H1 (cell line): ENCODE data around the gene CELF2. TPM values are rescaled to one million over a fixed set of nuclear protein-coding genes. Genes with fewer than 3 reads are reported as not detected.

Experiments used
- CTCF ChIA-PET: fragments of 300-600 bp; sonication (Branson Sonifier 250); formaldehyde crosslinking; loops from one replicate; lab custom pipeline; 2021; ENCODE audit not compliant: partially characterized antibody; lab: Charles Lee
- POLR2A ChIA-PET: fragments of 300-600 bp; sonication (Branson Sonifier 250); formaldehyde crosslinking; loops from one replicate; lab custom pipeline; 2021; ENCODE audit warnings: inconsistent platforms; ENCODE audit not compliant: partially characterized antibody; lab: Charles Lee
- DNase-seq, 2 experiments: peaks; one replicate each; pipeline versions ENCODE4 v3.0.0 to v3.0.0-alpha.2; 2010 to 2022; ENCODE audit warnings: low spot score in 2 of 2, low read depth in 1 of 2, mixed read lengths in 1 of 2
- FAIRE-seq: peaks from 2 replicates; lab custom pipeline; 2011; peaks lifted over from hg19 to GRCh38; lab: Jason Lieb, UNC
- H2AFZ ChIP-seq: 2 replicates; pipeline ENCODE4 v1.8.1; 2012; ENCODE audit warnings: low read length, inconsistent platforms
- H2AK5ac ChIP-seq: 2 replicates; pipeline ENCODE4 v1.6.1; 2013; ENCODE audit warnings: low read depth, low read length
- H2BK120ac ChIP-seq: replicated peaks from 2 replicates; pipeline ENCODE3; 2013; ENCODE audit warnings: low read depth, low read length, inconsistent platforms
- H2BK12ac ChIP-seq: 2 replicates; pipeline ENCODE4 v1.6.1; 2013; ENCODE audit warnings: low read depth, low read length
- H2BK15ac ChIP-seq: 2 replicates; pipeline ENCODE4 v1.6.1; 2013; ENCODE audit warnings: low read length
- H2BK20ac ChIP-seq: 2 replicates; pipeline ENCODE4 v1.6.1; 2013; ENCODE audit warnings: low read length
- H2BK5ac ChIP-seq: 2 replicates; pipeline ENCODE4 v1.6.1; 2013; ENCODE audit warnings: low read depth, low read length
- H3K14ac ChIP-seq: 2 replicates; pipeline ENCODE4 v1.6.1; 2013; ENCODE audit warnings: inconsistent platforms; ENCODE audit not compliant: insufficient read length
- H3K18ac ChIP-seq: 2 replicates; pipeline ENCODE4 v1.6.1; 2013; ENCODE audit warnings: low read length; ENCODE audit errors: extremely low read depth
- H3K23ac ChIP-seq: 2 replicates; pipeline ENCODE4 v1.6.1; 2013; ENCODE audit warnings: inconsistent platforms; ENCODE audit not compliant: insufficient read length
- H3K23me2 ChIP-seq: 2 replicates; pipeline ENCODE4 v1.6.1; 2013; ENCODE audit warnings: low read depth, low read length
- H3K27ac ChIP-seq: 2 replicates; pipeline ENCODE4 v1.6.1; 2011; ENCODE audit warnings: low read depth, low read length, inconsistent platforms
- H3K27me3 ChIP-seq, 4 experiments: replicated peaks in 1 of 4; 1 replicate in 1 of 4; 2 replicates in 3 of 4; pipeline versions ENCODE4 v1.6.1 to v1.8.1; 2011 to 2013; ENCODE audit warnings: low read length in 3 of 4, mild to moderate bottlenecking in 3 of 4, inconsistent platforms in 2 of 4, mixed read lengths in 2 of 4, moderate library complexity in 1 of 4; ENCODE audit not compliant: control insufficient read depth in 3 of 4, insufficient read depth in 3 of 4; ENCODE audit errors: extremely low read depth in 1 of 4
- H3K36me3 ChIP-seq, 4 experiments: 2 replicates each; pipeline versions ENCODE4 v1.6.1 to v1.8.1; 2011 to 2013; ENCODE audit warnings: mild to moderate bottlenecking in 4 of 4, low read length in 3 of 4, moderate library complexity in 2 of 4, control low read depth in 1 of 4, inconsistent platforms in 1 of 4; ENCODE audit not compliant: insufficient read depth in 4 of 4, control insufficient read depth in 2 of 4
- H3K4ac ChIP-seq: replicated peaks from 2 replicates; pipeline ENCODE3; 2013; ENCODE audit warnings: low read length, low read depth, mixed read lengths, inconsistent platforms; ENCODE audit not compliant: insufficient read length
- H3K4me1 ChIP-seq, 4 experiments: replicated peaks in 1 of 4; 1 replicate in 1 of 4; 2 replicates in 3 of 4; pipeline versions ENCODE4 v1.6.1 to v1.8.1; 2011 to 2013; ENCODE audit warnings: low read length in 3 of 4, inconsistent platforms in 2 of 4, mixed read lengths in 1 of 4; ENCODE audit not compliant: insufficient read depth in 4 of 4, control insufficient read depth in 3 of 4
- H3K4me2 ChIP-seq, 2 experiments: 2 replicates each; pipeline versions ENCODE4 v1.6.1 to v1.8.1; 2011 to 2013; ENCODE audit warnings: low read depth in 2 of 2, low read length in 2 of 2, control low read depth in 1 of 2, inconsistent platforms in 1 of 2, mild to moderate bottlenecking in 1 of 2; ENCODE audit not compliant: insufficient read depth in 1 of 2
- H3K4me3 ChIP-seq, 4 experiments: fragments of 200-600, 300-600 bp in 1 of 4; sonication (generic), shearing (Covaris generic), sonication (Bioruptor Twin) in 1 of 4; 2 replicates each; pipeline versions ENCODE4 v1.5.1 to v1.8.1; 2011 to 2016; ENCODE audit warnings: low read length in 4 of 4, low read depth in 3 of 4, control low read depth in 2 of 4, inconsistent platforms in 2 of 4, mild to moderate bottlenecking in 2 of 4, mixed read lengths in 1 of 4, moderate library complexity in 1 of 4; ENCODE audit not compliant: insufficient read depth in 2 of 4; ENCODE audit errors: extremely low read depth in 1 of 4
- H3K56ac ChIP-seq: replicated peaks from 2 replicates; pipeline ENCODE3; 2013; ENCODE audit warnings: low read depth, mild to moderate bottlenecking, mixed read lengths, low read length, inconsistent platforms; ENCODE audit not compliant: insufficient read length
- H3K79me1 ChIP-seq: 2 replicates; pipeline ENCODE4 v1.6.1; 2013; ENCODE audit warnings: low read depth, low read length, control low read depth
- H3K79me2 ChIP-seq, 2 experiments: 2 replicates each; pipeline versions ENCODE4 v1.6.1 to v1.8.1; 2012 to 2013; ENCODE audit warnings: low read length in 2 of 2, mild to moderate bottlenecking in 2 of 2, inconsistent platforms in 1 of 2; ENCODE audit not compliant: insufficient read depth in 2 of 2, control insufficient read depth in 1 of 2
- H3K9ac ChIP-seq, 4 experiments: replicated peaks in 1 of 4; 1 replicate in 1 of 4; 2 replicates in 3 of 4; pipeline versions ENCODE4 v1.6.1 to v1.8.1; 2011 to 2013; ENCODE audit warnings: low read depth in 3 of 4, low read length in 3 of 4, control low read depth in 2 of 4, mild to moderate bottlenecking in 2 of 4, moderate library complexity in 2 of 4, inconsistent platforms in 1 of 4; ENCODE audit errors: extremely low read depth in 1 of 4
- H3K9me3 ChIP-seq, 2 experiments: 2 replicates each; pipeline versions ENCODE4 v1.6.1 to v1.8.1; 2012 to 2013; ENCODE audit warnings: mild to moderate bottlenecking in 2 of 2, moderate library complexity in 2 of 2, control low read depth in 1 of 2, inconsistent platforms in 1 of 2, low read depth in 1 of 2, low read length in 1 of 2, mixed read lengths in 1 of 2; ENCODE audit not compliant: insufficient read depth in 2 of 2
- H4K20me1 ChIP-seq, 2 experiments: replicated peaks in 1 of 2; 2 replicates each; pipeline versions ENCODE3 to v1.8.1; 2011 to 2013; ENCODE audit warnings: inconsistent platforms in 2 of 2, low read length in 2 of 2, mild to moderate bottlenecking in 1 of 2; ENCODE audit not compliant: insufficient read depth in 2 of 2, control insufficient read depth in 1 of 2
- H4K5ac ChIP-seq: 2 replicates; pipeline ENCODE4 v1.6.1; 2013; ENCODE audit warnings: low read length, low read depth, mixed read lengths, inconsistent platforms; ENCODE audit not compliant: insufficient read length
- H4K8ac ChIP-seq: 2 replicates; pipeline ENCODE4 v1.8.0; 2013; ENCODE audit warnings: mild to moderate bottlenecking, moderate library complexity, low read length, inconsistent platforms; ENCODE audit not compliant: insufficient read depth; ENCODE audit errors: extremely low read depth
- H4K91ac ChIP-seq: replicated peaks from 2 replicates; pipeline ENCODE3; 2013; ENCODE audit warnings: low read length, mixed read lengths, inconsistent platforms; ENCODE audit not compliant: insufficient read length
- CHD1 ChIP-seq: IDR thresholded peaks from 2 replicates; pipeline ENCODE4 v1.6.1; 2012; ENCODE audit warnings: low read depth, low read length, improper control_type of control experiment
- HDAC2 ChIP-seq, 2 experiments: fragments of 300-600 bp in 1 of 2; sonication (generic) in 1 of 2; IDR thresholded peaks; 2 replicates each; pipeline ENCODE4 v1.6.1; 2011 to 2012; ENCODE audit warnings: low read depth in 2 of 2, low read length in 2 of 2, mild to moderate bottlenecking in 2 of 2, moderate library complexity in 2 of 2, borderline replicate concordance in 1 of 2, inconsistent platforms in 1 of 2
- KDM1A ChIP-seq: fragments of 200-600, 300-600 bp; sonication (generic); IDR thresholded peaks from 2 replicates; pipeline ENCODE4 v1.7.1; 2016; ENCODE audit warnings: mild to moderate bottlenecking, low read length, borderline replicate concordance
- KDM5A ChIP-seq: fragments of 200-600 bp; IDR thresholded peaks from 2 replicates; pipeline ENCODE4 v1.7.1; 2012; ENCODE audit warnings: mild to moderate bottlenecking, low read length, inconsistent platforms, mixed read lengths
- NANOG ChIP-seq: IDR thresholded peaks from 2 replicates; pipeline ENCODE4 v1.6.1; 2011; ENCODE audit warnings: low read length, low read depth, mild to moderate bottlenecking, inconsistent platforms; ENCODE audit not compliant: insufficient read depth, poor library complexity, severe bottlenecking
- PHF8 ChIP-seq: fragments of 200-600 bp; sonication (generic); conservative IDR thresholded peaks from 2 replicates; pipeline ENCODE4 v1.7.1; 2012; ENCODE audit warnings: low read depth, mild to moderate bottlenecking, inconsistent platforms, low read length, moderate library complexity
- POLR2AphosphoS5 ChIP-seq: IDR thresholded peaks from 2 replicates; pipeline ENCODE4 v1.6.1; 2011; ENCODE audit warnings: low read depth, low read length
- SIRT6 ChIP-seq: IDR thresholded peaks from one replicate; pipeline ENCODE4 v1.7.1; 2012; ENCODE audit warnings: low read length, inconsistent platforms
- SUZ12 ChIP-seq: fragments of 200-600 bp; sonication (generic); IDR thresholded peaks from 2 replicates; pipeline ENCODE4 v1.6.1; 2012; ENCODE audit warnings: mild to moderate bottlenecking, inconsistent platforms, low read length, moderate library complexity, mixed read lengths
- WGBS, 2 experiments: shearing (Covaris generic) in 1 of 2; methylation state at CpG; one replicate each; pipeline versions ENCODE4 v1.1.6 to v1.1.7; 2013 to 2015; ENCODE audit warnings: low lambda C conversion rate in 2 of 2, mixed read lengths in 2 of 2, inconsistent platforms in 1 of 2, low coverage in 1 of 2, missing lambda C conversion rate in 1 of 2; ENCODE audit not compliant: insufficient replicate concordance in 2 of 2, insufficient coverage in 1 of 2, insufficient read length in 1 of 2; ENCODE audit errors: extremely low coverage in 1 of 2, missing lambda C conversion rate in 1 of 2; 5-methylcytosine and 5-hydroxymethylcytosine counted together
- polyA plus RNA-seq, 7 experiments: library from polyadenylated mRNA; depleted of rRNA in 3 of 7; stranded (reverse) in 5 of 7; unstranded in 2 of 7; fragments of >200 nt in 5 of 7; fragments of 200-250 nt in 2 of 7; gene quantifications; 1 replicate in 5 of 7; 2 replicates in 1 of 7; 4 replicates in 1 of 7; pipeline versions ENCODE4 v1.2.1 to v1.2.3, GENCODE V29; 2011 to 2013; ENCODE audit warnings: missing spikeins in 2 of 7, mixed read lengths in 2 of 7
- total RNA-seq: library from RNA; stranded (reverse); fragmentation: NEBNext Ultra II Directional; extraction: Animal tissue kit (Norgen Biotek cat#: 25700); gene quantifications from 2 replicates; pipeline ENCODE4 v1.2.1, GENCODE V29; 2021
- TF ChIP-seq, protein P1 (sequence below): IDR thresholded peaks from 2 replicates; pipeline ENCODE4 v1.6.1; 2011; ENCODE audit warnings: low read length, improper control_type of control experiment

CELF2 gene
- total and polyA plus RNA-seq, 2 of the 8 experiments (the other 6 are each of a cell fraction or from before 2014, with no cell fraction given) = 18.3 to 22.7 TPM

DNA sequence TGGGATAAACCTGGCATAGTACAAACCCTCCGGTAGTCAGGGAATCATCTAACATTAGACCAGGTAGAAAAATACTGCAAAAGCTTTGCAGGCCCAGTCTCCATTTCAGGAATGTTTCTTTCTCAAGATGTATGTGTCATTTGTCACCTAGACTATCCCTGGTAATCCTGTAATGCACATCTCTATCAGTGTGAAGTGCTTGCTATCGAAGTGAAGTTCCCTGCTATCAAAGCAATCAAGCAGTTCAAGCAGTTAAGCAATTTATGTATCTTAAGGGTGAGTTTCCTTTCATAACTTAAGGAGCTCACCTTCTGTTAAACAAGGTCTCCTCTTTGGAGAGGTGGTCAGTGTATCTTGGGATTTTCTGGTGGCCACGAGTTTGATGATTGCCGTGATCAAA, 47.2 kb downstream of the CELF2 start:
- H4K91ac ChIP-seq = no peak overlapping the region
- WGBS, 2 experiments = 91% methylated on average over 4 of the region's 4 CpGs; no CpG with 5 or more reads in 1 of the 2 experiments
- CTCF ChIA-PET = interaction anchor here (1.7 kb wide), 1 partner anchor 55 kb away, joined by 3 read pairs; no protein-coding TSS in a partner anchor

More for the DNA sequence above, 47.2 kb downstream of the CELF2 start:
- H2BK15ac ChIP-seq = no peak overlapping the region
- no peaks in the 10 kb centered on the region for H3K27me3 ChIP-seq
- no peak overlapping the region for H4K5ac ChIP-seq
- H4K8ac ChIP-seq = no peak overlapping the region
- H3K18ac ChIP-seq = no peak overlapping the region
- POLR2A ChIA-PET = no interaction called here
- FAIRE-seq (no peak), DNase-seq (no peak)
- H3K4ac ChIP-seq = no peak overlapping the region
- H3K23ac ChIP-seq = no peak overlapping the region
- H2BK120ac ChIP-seq = no peak overlapping the region
- no peak overlapping the region for H3K9ac ChIP-seq
- H3K4me3 ChIP-seq = no peak overlapping the region
- peaks cover 0 to 1% of the 10 kb centered on the region in 2 experiments for H4K20me1 ChIP-seq
- no peak overlapping the region for H2BK12ac ChIP-seq
- no peak overlapping the region for H3K27ac ChIP-seq
- H2BK5ac ChIP-seq = no peak overlapping the region
- no peak overlapping the region for H2BK20ac ChIP-seq
- H3K36me3 ChIP-seq = no peaks in the 10 kb centered on the region
- 0 out of 4 replicates have a peak, but pooled peaks cover 0 to 7% of the 10 kb centered on the region in 2 experiments for H3K79me2 ChIP-seq
- H3K23me2 ChIP-seq = no peaks in the 10 kb centered on the region; the same call in 1 of the 2 replicates
- H3K4me1 ChIP-seq = no peaks in the 10 kb centered on the region
- 0 out of 4 replicates have a peak, but pooled peaks cover 0 to 2% of the 10 kb centered on the region in 2 experiments for H3K9me3 ChIP-seq
- H3K14ac ChIP-seq = no peak overlapping the region
- no peak overlapping the region for H2AFZ ChIP-seq
- no peak overlapping the region for H2AK5ac ChIP-seq
- H3K79me1 ChIP-seq = no peaks in the 10 kb centered on the region
- no peak overlapping the region for H3K4me2 ChIP-seq
- TF ChIP-seq SIRT6 (no peak), KDM5A (no peak), NANOG (no peak), POLR2AphosphoS5 (no peak), KDM1A (no peak), HDAC2 (IDR thresholded peaks at IDR 0.05; ENCODE audit: borderline replicate concordance in 1 of 2, low read depth in 2 of 2, low read length in 2 of 2) (no peak), SUZ12 (no peak), CHD1 (no peak), PHF8 (no peak)
- TF ChIP-seq, protein P1, sequence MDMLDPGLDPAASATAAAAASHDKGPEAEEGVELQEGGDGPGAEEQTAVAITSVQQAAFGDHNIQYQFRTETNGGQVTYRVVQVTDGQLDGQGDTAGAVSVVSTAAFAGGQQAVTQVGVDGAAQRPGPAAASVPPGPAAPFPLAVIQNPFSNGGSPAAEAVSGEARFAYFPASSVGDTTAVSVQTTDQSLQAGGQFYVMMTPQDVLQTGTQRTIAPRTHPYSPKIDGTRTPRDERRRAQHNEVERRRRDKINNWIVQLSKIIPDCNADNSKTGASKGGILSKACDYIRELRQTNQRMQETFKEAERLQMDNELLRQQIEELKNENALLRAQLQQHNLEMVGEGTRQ = no peak
- H3K56ac ChIP-seq = no peak overlapping the region
